EL (cell line): ENCODE data around the gene SYNGR4.

Source experiments
- DNase-seq: peaks from one replicate; pipeline ENCODE4 v3.0.0-alpha.2; 2016

The SYNGR4 gene

DNA sequence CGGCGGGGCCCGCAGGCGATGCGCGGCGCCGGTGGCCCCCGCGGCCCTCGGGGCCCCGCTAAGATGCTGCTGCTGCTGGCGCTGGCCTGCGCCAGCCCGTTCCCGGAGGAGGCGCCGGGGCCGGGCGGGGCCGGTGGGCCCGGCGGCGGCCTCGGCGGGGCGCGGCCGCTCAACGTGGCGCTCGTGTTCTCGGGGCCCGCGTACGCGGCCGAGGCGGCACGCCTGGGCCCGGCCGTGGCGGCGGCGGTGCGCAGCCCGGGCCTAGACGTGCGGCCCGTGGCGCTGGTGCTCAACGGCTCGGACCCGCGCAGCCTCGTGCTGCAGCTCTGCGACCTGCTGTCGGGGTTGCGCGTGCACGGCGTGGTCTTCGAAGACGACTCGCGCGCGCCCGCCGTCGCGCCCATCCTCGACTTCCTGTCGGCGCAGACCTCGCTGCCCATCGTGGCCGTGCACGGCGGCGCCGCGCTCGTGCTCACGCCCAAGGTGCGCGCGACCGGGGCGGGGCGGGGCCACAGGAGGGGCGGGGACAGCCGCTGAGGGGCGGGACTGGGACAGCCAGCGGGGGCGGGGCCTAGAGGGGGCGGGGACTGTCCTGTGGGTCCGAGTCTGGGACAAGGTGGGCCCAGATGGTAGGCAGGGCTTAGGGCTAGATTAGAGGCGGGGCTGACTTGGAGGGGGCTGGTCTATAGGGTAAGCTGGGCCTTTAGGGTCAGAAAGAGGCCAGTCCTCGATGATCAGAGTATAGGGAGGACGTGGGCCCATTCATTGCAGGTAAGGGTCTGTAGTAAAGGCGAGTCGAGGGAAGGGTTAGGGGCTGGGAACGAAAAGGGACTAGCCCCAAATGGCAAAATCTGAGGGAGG, 34.4 kb downstream of the SYNGR4 start:
- peak; percentile 84 for DNase-seq

GRCh38 chr19:48400018-48400742, 36.0 kb downstream of the SYNGR4 start:
- peak; percentile 88 for DNase-seq

- no peak for DNase-seq
Observed at GRCh38 chr19:48401287-48401686, 37.1 kb downstream of the SYNGR4 start.

DNA sequence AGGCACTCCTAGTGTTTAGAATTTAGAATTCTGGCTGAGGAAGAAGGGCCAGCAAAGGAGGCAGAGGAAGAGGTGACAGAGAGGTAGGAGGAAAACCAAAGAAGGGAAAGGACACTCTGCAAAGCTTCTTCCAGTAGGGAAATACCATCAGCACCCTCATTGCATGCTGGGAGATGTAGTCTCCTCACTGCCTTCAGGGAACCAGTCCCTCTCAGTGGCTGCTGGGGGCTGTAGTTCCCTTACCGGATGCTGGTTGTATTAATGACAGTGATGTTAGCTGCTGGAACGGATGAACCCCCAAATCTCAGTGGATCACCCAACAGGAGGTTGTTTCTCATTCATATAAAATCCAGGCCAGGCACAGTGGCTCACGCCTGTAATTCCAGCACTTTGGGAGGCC, 39.4 kb downstream of the SYNGR4 start:
- peak; percentile 68 for DNase-seq

DNA sequence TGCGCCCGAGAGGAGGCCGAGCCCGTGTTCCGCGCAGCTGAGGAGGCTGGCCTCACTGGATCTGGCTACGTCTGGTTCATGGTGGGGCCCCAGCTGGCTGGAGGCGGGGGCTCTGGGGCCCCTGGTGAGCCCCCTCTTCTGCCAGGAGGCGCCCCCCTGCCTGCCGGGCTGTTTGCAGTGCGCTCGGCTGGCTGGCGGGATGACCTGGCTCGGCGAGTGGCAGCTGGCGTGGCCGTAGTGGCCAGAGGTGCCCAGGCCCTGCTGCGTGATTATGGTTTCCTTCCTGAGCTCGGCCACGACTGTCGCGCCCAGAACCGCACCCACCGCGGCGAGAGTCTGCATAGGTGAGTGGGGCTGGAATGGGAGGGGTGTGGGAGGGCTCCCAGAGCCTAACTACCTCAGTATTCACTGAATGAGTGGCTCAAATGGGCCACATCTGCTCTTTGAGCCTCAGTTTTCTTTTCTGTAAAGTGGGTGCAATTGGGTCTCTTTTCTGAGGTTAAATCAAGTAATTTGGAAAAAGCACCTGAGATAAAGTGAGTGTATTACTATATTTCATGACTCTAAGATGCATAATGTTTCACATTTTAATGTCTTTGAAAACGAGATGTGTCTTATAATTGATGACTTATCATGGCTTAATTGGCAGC, 41.0 kb downstream of the SYNGR4 start:
- no peak for DNase-seq

DNA sequence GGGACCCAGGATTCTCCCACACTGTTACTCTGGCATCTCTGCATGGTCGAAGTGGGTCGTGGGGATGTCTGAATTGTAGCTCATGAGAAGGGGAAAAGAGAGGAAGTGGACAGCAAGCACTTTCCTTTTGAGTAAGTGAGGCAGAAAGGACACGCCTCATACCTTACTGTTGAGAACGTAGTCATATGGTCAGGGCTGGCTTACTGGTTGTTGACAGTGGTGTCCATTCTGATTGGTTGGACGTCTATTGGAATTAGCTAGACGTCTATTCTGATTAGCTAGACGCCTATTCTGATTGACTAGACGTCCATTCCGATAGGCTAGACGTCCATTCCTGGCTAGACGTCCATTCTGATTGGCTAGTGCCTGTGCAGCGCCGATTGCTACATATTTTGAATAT, 41.7 kb downstream of the SYNGR4 start:
- DNase-seq: no peak

DNA sequence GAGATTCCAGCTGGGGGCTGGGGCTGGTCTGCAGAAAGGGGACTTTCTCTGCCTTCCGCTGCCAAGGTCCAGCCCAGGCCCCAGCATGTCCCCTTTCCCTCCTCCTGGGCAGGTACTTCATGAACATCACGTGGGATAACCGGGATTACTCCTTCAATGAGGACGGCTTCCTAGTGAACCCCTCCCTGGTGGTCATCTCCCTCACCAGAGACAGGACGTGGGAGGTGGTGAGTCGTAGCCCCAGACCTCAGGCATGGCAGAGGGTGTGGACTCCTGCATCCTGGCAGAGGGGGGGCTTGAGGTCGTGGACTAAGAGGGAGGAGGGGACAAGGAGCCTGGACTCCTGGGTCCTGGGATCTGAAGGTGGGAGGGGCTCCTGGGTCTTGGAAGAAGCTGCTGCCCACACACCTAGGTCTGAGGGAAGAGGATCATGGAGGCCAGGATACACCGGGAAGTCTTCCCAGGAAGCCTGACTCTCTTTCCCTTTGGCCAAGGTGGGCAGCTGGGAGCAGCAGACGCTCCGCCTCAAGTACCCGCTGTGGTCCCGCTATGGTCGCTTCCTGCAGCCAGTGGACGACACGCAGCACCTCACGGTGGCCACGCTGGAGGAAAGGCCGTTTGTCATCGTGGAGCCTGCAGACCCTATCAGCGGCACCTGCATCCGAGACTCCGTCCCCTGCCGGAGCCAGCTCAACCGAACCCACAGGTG, 49.9 kb downstream of the SYNGR4 start:
- DNase-seq: peak; percentile 62

- DNase-seq: peak; percentile 65
Observed at GRCh38 chr19:48415395-48415794, 51.2 kb downstream of the SYNGR4 start.

- no peak for DNase-seq
Observed at GRCh38 chr19:48415806-48416221, 51.6 kb downstream of the SYNGR4 start.

DNA sequence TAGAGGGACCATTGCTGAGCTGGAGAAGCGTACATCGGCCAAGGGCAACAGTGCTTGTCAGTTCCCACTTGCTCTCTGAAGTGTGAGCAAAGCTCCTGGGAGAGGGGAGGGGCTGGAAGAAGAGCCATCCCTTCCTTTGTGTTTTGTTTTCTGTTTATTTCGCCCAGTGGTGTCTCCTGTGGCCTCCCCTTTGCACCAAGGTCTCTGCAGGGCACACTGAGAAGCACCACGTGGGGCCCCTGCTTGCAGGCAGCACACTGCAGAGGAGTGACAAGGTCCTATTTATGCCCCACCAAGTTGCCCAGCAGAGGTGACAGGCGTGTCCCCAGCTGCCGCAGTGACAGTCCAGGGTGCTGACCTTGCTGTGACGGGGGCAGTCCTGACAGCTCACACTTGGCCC, 53.3 kb downstream of the SYNGR4 start:
- no peak for DNase-seq

DNA sequence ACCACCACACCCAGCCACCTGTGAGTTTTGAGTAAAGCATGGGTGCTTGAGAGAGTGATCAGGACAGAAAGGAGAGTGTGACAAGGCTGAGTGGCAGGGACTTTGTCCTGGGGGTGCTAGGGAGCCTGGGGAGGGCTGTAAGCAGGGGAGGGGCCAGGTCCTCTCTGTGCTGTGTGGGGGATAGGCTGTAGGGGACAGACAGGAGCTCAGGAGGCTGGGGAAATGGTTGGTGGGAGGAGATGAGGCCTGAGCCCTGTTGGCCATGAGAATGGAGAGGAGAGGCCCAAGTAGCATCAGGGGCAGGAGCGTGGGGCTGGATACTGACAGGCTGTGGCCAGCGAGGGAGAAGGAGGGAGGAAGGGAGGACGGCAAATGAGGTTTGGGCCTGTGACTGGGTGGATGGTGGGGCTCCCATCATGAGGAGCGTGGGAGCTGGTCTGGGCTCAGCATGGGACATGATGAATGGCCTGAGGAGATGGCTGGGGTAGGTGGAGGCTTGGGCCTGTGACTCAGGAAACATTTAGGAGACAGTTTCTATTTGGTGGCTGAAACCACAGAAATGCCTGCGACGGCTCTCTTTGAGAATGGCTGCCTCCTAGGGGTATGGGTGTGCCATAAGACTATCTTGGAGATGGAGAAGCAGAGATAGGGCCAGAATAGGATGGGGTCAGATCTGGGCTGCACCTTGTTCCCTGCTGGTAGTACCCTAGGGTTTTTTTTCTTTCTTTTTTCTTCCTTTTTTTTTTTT, 54.3 kb downstream of the SYNGR4 start:
- DNase-seq: peak; percentile 63

DNA sequence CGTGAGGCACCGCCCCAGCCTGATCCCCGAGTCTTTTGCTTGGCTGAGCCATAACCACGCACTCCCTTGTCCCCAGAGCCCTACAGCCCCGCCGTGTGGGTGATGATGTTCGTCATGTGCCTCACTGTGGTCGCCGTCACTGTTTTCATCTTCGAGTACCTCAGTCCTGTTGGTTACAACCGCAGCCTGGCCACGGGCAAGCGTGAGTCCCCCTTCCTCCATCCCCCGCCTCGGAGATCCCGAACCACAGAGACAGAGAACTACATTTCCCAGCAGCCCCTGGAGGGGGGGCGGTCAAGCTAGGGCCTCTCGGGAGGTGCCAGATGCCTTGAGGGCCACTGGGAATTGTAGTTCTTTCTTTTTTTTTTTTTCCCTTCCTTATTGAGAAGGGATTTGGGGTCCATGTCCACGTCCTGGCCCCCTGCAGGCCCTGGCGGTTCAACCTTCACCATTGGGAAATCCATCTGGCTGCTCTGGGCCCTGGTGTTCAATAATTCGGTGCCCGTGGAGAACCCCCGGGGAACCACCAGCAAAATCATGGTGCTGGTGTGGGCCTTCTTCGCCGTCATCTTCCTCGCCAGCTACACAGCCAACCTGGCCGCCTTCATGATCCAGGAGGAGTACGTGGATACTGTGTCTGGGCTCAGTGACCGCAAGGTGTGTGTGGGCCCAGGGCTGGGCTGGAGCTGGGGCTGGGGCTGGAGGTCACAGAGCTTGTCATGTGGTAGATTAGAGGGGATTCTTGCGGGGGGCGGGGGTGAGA, 55.2 kb downstream of the SYNGR4 start:
- peak; percentile 38 for DNase-seq

- DNase-seq: no peak
Observed at GRCh38 chr19:48421548-48421947, 57.4 kb downstream of the SYNGR4 start.

DNA sequence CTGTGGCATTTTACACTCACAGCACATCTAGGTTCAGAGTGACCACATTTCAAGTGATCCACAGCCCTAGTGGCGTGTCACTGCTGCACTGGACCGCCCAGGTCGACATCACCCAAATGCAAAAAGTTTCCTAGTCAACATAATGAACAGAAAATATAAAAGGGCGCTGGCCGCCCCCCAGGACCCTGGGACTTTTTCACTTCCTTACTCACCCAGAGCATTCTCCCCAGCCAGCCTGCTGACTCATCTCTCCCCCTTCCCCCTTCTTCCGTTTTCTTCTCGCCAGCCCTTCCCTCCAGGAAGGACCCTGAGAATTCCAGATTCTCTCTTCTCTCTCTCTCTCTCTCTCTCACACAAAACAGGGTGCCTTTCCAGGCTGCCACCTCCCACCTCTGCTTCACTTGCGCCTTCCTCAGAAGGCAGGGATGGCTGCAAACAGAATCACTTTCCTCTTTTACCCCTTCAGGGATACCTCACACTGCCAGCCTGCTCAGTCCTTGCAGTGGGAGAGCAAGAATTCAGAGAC, 60.6 kb downstream of the SYNGR4 start:
- peak; percentile 77 for DNase-seq
